DMS53 treated with DMSO at 0.1 percent for 48 hours (cell line): ENCODE measurements around the gene EPHA5.
"Not testable (repeated sequence)": the region's sequence is repeated elsewhere in the genome, so short reads cannot be mapped to it uniquely, and the experiment has no call there.

ENCODE experiments used
- DNase-seq: peaks from one replicate; lab custom pipeline; 2025; ENCODE audit not compliant: unreplicated experiment; lab: John Stamatoyannopoulos, UW

Gene EPHA5

DNA sequence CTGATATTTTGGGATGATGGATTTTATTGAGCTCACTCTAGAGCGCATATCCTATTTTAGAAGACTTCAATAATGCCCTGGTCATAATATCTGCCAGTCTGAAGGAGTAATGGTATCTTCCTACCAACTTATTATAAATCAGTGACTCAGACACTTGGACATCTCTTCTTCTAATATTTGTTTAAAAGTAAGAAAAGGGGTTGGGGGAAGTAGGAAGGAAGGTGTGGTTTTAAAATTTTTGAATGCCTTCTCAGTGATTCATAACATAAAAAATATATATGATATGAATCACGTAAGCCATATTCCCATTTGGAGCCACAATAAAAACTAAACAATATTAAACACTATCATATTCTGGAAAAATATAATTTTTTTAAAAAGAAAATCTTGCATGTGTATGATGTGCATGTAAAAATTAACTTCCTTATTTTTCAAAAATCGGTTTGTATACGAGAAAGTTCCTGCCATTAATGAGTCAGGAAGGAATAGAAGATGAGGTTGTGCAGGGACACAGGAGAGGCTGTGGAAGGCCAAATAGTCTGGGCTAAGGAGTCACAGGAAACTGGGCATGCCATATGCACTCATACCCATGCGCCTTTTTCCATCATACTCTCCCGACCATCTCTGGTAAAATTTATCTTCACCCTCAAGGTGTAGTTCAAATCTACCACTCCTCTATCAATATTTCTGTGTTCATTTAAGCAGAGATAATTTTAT, 286.5 kb downstream of the EPHA5 start:
- no peak for DNase-seq

DNA sequence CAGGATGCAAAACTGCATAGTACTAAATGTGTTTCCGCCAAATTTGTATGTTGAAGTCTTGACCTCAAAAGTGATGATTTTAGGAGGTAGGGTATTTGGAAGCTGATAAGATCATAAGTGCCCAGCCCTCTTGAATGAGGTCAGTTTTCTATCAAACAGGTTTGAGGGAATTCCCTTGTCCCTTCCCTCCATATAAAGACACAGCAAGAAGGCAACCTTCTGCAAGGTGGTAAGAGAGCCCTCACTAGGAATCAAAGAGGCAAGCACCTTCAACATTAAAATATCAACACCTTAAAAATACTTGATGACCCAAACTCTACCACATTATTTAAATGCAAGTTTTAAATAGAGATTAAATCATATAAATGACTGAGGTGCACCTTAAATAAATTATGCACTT, 288.6 kb downstream of the EPHA5 start:
- no peak for DNase-seq

DNA sequence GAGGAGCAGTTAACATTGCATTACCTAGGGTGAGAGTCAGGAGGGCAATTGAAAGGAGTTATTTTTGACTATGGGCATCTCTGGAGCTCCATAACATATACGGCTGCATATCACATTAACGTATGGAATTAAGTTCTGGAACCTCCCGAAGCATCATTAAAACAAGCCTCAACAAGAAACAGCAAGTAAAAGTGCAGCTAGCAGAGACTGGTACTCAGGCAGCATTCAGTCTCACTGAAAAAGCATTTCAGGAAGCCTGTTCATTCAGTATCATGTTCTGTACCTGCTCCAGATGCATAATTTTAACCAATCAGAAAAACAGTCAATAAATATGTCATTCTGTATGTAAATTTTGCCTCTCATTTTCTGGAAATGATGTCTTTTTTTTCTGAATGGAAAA, 299.6 kb downstream of the EPHA5 start:
- DNase-seq, result no peak

DNA sequence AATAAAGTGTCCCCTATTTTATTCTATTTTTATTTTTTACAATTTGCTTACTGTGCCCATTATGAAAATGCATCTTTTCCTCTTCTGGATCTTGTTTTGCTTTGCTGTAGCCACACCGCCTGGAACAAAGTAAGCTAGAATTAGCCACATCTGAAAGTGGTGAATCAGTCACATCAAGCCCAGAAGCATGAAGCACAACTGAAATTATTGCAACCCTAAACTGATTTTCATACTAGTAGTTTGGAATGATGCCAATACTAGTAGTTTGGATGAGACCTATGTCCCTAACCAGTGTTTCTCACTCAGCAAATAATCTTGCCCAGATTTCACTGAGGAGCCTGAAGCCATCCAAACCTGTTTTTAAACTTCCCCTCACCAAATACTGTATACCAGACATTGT, 303.0 kb downstream of the EPHA5 start:
- no peak for DNase-seq

DNA sequence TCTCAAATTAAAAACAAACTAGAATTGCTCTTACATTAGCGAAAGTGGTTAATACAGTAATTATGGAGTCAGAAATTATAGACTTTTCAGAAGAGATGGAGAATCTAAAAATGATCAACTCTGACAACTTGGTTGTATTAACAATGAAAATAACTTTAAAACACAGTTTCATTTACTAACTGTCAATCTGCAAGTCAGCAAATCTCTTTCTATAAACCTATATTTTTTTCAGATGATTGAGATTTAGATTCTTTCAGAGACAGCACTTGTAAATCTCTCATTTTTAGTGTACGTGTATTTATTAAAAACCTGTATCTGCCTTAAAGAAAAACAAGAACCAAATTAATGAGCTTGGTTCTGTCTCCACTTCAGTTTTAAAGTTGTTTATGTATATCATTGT, 311.4 kb downstream of the EPHA5 start:
- no peak for DNase-seq

DNA sequence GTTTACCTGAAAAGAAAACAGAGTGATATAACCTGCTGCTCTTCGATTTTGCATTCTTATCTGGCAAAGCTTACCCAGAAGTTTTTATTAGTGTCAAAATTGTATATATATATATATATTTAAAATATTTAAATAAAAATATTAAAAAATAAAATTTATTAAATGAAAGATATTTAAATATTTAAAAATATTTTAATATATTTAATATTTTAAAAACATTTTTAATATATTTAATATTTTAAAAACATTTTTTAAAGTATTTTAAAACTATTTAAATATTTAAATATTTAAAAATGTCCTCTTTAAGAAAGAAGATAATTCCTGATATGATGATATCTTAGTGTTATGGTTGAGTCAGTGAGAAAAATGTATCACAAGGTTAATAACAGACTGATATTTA, 317.2 kb downstream of the EPHA5 start:
- DNase-seq, result no peak

DNA sequence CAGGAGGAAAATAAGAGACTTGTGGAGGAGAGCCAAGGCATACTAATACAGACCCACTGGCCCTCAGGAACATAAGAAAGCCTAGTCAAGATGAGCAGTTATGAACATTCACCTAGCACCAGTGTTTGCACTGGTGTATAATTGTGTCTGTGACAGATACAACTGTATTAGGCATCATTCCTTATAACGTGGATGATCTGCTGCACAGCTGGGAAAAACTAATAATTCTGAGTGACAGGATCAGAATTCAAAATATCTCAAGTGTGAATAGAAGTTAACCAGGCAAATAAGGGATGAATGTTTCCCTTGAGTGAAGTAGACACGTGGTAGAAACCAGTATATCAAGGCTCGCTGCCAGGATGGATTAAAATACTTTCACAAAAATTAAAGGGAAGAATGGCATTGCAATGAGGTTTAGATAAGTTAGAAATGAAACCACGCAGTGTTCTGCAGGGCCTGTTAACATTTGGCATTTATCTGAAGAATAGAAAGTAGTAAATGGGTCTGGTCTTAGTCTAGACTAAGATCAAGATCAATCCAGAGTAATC, 325.9 kb downstream of the EPHA5 start:
- no peak for DNase-seq

DNA sequence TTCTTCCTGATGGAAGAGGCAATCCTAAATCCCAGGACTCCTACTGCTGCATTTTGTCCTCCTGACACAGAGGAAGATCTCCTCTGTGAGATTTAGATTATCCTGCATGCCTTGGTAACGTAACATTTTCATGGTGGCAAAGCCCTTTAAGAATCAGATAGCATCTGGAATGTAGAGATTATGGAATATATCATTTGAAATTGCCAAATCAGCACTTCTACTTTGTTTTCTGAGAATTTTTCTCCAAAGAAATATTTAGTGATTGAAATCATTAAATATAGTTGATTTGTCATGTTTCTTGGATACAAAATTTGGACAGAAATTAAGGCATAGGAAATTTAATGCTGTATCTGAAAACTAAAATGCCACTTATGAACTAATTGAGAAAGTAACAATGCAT, 326.9 kb downstream of the EPHA5 start:
- DNase-seq, result no peak

DNA sequence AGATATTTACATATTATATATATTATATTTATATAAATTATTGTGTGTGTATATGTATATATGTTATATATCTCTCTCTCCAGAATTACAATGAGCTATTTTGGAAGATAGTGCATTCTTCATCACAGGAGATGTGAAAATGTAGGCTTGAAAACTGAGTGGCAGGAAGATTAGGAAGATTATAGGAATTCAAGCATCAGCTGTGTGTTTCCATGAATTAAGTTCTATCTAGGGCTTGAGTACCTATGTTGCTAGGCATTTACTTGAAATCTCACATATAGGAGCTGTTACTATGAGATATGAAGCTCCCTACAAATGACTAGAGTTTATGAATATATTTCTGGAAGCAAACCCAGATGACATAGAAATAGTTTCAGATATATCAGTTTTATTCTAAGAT, 328.7 kb downstream of the EPHA5 start:
- DNase-seq, result no peak

DNA sequence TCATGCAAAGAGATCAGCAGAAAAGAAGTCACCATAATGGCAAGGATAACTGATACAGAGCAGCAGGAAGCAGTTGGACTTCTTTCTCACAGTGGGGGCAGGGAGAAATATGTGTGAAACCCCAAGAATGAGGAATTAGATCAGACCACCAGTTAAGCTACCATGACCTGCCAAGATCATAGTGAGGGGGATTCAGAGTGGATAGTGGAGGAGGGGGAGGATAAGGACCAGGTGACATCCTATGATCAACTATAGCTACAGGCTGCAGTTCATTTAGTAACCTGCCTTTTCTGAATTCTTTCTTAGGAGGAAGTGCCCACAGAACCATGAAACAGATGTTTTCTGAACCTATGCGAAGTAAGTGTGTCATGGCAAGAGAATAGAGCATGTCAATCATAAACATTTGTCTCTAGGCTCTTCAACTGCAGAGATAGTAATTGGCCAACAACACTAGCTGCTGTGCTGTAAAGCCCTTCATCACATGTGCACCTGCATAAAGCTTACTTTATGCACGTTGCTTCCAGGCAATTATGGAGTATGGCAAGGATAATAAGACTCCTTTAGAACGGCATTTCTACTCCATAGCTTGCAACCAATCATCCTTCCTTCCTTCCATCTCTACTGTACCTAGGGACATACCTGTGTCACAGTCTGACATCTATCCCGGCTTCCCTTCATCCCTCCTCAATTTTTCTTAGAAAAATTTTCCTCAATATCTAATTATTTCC, 329.7 kb downstream of the EPHA5 start:
- no peak for DNase-seq

DNA sequence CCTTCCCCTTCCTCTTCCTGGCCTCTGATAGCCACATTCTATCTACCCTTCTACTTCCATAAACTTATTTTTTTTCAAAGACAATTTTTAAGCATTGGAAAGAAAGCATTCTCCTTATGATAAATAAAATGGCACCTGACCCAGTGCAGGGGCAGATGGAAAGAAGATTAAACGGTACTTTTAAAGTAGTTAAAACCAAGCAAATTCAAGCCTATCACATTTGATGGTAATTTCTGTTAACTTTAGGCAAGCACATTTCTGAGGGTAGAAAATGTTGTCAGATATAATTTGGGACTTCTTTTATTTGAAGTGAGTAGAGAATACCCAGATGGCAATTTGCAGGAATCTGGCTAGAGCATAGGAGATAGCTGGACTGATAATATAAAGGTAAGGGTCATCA, 332.9 kb downstream of the EPHA5 start:
- no peak for DNase-seq

DNA sequence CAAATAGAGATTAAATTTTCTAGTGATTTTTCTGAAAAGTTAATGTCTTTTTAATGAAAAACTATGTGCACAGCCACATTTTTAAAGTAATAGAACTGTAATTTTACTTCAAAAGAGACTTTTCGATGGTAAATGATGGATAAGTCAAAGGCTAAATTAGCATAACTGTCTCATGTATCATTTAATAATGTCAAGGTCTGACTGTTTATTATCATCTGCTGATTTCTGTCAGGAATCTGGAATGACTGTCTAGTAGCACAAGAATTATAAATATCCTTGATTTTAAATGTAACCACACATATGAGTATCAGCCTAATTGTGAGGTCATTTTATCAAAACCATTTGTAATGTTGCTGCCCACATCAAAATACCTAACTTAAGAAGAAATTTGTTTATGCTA, 333.8 kb downstream of the EPHA5 start:
- no peak for DNase-seq

DNA sequence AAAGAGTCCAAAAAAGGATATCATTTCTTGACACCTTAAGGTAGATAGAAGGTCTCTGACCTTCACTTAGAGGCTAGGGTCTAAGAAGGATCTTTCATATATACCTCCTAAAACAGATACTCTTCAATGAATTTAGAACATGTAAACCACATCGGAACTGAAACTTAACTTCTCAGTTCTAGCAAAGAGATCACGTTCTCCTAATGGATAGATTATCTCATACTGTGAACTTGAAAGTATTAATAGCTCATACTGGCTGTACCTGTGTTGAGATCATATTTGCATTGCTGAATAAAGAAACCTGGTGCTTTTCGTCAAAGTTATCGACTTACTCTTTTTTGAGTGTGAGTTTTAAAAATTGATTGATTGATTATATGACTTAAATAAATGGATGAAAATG, 353.8 kb downstream of the EPHA5 start:
- no peak for DNase-seq

DNA sequence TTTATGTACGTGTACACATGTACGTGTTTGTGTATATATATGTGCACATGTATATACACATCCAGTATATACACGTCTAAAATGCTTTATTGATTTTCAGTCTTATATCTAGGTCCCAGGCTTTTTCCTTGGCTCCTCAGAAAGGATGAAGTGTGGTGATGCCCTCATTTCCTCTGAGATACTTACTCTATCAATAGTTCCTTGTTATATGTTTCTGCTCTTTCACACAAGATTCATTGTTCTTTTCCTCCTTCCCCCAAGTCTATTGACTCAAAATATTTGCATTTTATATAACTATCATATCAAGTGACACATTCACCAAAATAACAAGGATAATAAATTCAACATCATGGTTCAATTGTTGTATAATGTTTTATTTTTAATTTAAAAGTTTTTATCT, 359.2 kb downstream of the EPHA5 start:
- no peak for DNase-seq

DNA sequence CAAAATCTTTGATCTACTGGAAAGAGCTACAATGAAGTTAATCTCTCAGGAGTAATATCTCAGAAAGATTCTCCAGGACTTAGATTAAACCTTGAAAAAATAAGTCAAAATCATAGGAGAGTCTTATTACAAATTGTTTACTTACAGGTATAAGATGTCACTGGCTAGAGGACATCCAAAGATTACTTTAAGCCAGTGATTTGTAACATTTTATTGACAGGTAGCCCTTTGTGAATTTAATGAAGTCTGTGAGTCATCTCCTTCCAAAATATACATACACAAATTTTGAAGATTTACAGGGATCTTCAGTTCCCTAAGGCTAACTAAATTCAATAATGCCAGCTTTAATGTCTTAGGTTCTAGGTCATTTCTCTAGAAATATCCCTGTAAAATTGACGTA, 359.7 kb downstream of the EPHA5 start:
- DNase-seq, result no peak

DNA sequence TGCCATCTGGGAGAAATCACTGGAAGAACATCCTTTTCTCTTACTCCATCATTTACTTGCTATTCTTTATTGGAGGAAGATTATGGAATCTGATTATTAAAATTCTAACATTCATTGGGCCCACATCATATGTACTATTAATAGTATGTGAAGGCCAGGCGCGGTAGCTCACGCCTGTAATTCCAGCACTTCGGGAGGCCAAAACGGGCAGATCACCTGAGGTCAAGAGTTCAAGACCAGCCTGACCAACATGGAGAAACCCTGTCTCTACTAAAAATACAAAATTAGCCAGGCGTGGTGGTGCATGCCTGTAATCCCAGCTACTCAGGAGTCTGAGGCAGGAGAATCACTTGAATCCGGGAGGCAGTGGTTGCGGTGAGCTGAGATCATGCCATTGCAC, 361.7 kb downstream of the EPHA5 start:
- DNase-seq, result not testable (repeated sequence)

DNA sequence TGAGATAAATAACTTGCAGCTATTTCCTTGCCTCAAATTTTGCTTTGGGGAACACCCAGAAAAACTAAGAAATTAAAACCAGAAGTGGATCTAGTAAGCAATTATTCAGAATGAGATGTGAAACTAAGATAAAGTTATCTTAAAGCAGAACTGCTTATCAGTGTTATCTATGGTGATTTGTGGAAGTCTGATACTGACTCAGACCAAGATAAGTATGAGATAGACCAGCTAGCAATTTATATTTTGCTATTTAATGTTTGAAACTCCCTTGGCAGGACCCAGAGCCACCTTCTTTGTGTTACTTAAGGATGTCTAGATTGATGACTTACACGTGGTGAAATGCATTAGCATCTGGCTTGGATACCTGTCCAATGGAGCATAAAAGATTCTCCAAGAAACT, 368.1 kb downstream of the EPHA5 start:
- DNase-seq, result no peak

DNA sequence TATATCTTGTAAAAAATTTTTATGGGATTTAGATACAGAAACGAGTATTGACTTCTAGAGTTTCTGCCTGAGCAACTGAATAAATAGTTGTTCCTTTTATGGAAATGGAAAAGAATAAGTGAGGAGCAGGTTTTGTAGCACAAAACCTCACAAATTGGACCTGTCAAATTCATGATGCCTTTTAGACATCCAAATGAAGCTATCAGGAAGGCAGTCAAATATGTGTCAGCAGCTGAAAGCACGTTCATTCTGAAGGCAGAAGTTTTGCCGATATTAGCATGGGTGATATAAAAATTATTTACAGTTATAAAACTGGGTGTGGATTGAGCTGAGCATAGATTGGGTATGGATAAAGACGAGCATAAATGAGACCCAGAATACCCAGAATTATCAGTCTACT, 374.0 kb downstream of the EPHA5 start:
- no peak for DNase-seq

DNA sequence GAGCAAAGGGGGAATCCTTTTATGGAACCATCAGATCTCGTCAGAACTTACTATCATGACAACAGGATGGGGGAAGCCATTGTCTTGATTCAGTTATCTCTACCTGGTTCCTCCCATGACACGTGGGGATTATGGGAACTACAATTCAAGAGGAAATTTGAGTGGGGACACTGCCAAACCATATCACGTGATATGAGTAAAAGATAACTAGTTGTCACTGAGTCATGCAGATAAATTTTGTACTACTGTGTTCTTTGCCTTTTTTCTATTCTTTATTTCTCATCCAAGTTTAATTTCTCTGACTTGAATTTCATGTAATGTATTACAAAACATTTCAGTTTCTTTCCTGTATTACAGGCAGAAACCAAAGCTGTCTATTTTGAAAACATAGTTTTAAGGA, 383.2 kb downstream of the EPHA5 start:
- DNase-seq, result no peak
